Immature natural killer cell (primary cell): ENCODE measurements around the gene EPHB3. TPM values are rescaled to one million over a fixed set of nuclear protein-coding genes. Genes with fewer than 3 reads are reported as not detected.

Experiments
- DNase-seq, 3 donors: peaks; one replicate each; pipeline ENCODE4 v3.0.0; 2022; ENCODE audit warnings: mixed read lengths in 1 of 3
- H3K27ac Mint-ChIP-seq, 6 donors: one replicate each; pipeline ENCODE4 v1.8.0; 2020; ENCODE audit warnings: mixed read lengths in 6 of 6, mild to moderate bottlenecking in 5 of 6, inconsistent platforms in 4 of 6, moderate library complexity in 3 of 6
- H3K27me3 Mint-ChIP-seq, 3 donors: one replicate each; pipeline ENCODE4 v1.8.0; 2020 to 2021; ENCODE audit warnings: low read depth in 3 of 3, mild to moderate bottlenecking in 3 of 3, mixed read lengths in 3 of 3, moderate library complexity in 3 of 3, inconsistent platforms in 1 of 3
- H3K36me3 Mint-ChIP-seq, 3 donors: one replicate each; pipeline ENCODE4 v1.8.0; 2020; ENCODE audit warnings: mixed read lengths in 3 of 3, inconsistent platforms in 2 of 3, mild to moderate bottlenecking in 2 of 3
- H3K4me1 Mint-ChIP-seq, 2 donors: one replicate each; pipeline ENCODE4 v1.8.0; 2020; ENCODE audit warnings: inconsistent platforms in 2 of 2, mild to moderate bottlenecking in 2 of 2, mixed read lengths in 2 of 2, moderate library complexity in 1 of 2
- H3K4me3 Mint-ChIP-seq, 5 donors: one replicate each; pipeline ENCODE4 v1.8.0; 2020; ENCODE audit warnings: mild to moderate bottlenecking in 5 of 5, mixed read lengths in 5 of 5, inconsistent platforms in 3 of 5, moderate library complexity in 3 of 5
- H3K9me3 Mint-ChIP-seq, 6 donors: one replicate each; pipeline ENCODE4 v1.8.0; 2020; ENCODE audit warnings: mild to moderate bottlenecking in 6 of 6, mixed read lengths in 6 of 6, inconsistent platforms in 4 of 6, moderate library complexity in 3 of 6
- polyA plus RNA-seq, 3 donors: library from polyadenylated mRNA; unstranded; fragments of 300-500 nt; fragmentation: Illumina TruSeq; gene quantifications; one replicate each; pipeline ENCODE4 v1.2.3, GENCODE V29; 2021

EPHB3 gene
- polyA plus RNA-seq, 3 donors from 2014 or later, result 3.0 TPM; not detected in 2

DNA sequence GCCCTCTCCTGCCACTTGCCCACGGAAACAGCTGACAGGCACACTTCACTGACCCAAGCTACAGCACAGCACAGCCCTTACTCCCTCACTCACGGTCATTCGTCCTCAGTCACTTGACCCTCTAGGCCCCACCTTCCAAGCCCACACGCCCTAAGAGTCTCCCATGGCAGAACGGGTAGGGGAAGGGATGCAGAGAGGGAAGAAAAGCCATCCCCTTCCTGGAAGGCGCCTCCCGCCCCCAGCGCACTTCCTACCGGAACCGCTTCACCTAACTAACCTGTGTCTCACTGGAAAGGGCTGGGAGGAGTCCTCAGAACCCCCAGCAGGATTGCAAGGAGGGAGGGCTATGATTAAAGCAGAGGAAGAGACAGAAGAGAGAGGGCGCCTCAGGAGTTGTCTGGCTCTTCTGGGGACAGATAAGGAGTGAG is 22.9 kb downstream of the EPHB3 start:
- peaks cover 4 to 6% of the 10 kb centered on the region in 2 donors for H3K4me1 Mint-ChIP-seq
- H3K36me3 Mint-ChIP-seq, result no peaks in the 10 kb centered on the region
- no peak for DNase-seq
- peak overlapping the region in 2 of 5 donors; percentile 1 to 21 for H3K4me3 Mint-ChIP-seq
- H3K9me3 Mint-ChIP-seq, result no peaks in the 10 kb centered on the region
- H3K27ac Mint-ChIP-seq, result no peak overlapping the region
- peaks cover 6 to 12% (median 8%) of the 10 kb centered on the region in 3 donors for H3K27me3 Mint-ChIP-seq

DNA sequence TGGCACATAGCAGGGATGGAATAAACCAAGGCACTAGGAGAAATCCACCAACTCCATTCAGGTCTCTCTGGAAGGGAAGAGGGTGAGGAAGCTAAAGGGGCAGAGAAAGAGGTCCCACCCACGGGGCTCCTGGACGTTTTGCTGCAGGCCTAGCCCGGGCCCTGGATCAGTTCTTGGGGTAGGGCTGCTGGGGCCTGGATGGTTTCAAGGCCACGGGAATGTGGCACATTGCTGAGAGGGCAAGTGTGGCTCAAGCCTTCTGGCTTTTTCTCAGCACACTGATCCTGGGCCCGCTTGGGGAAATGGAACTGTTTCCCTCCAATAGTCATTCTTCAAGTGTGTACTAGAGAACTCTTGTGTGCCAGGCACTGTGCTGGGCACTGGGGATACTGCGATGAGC is 24.0 kb downstream of the EPHB3 start:
- Mint-ChIP-seq H3K4me1 (peaks cover 4 to 6% of the 10 kb centered on the region in 2 donors), H3K36me3 (no peaks in the 10 kb centered on the region), H3K9me3 (no peaks in the 10 kb centered on the region), H3K27ac (no peak overlapping the region), H3K4me3 (no peak overlapping the region), H3K27me3 (peaks cover 5 to 12% (median 6%) of the 10 kb centered on the region in 3 donors)
- no peak for DNase-seq

DNA sequence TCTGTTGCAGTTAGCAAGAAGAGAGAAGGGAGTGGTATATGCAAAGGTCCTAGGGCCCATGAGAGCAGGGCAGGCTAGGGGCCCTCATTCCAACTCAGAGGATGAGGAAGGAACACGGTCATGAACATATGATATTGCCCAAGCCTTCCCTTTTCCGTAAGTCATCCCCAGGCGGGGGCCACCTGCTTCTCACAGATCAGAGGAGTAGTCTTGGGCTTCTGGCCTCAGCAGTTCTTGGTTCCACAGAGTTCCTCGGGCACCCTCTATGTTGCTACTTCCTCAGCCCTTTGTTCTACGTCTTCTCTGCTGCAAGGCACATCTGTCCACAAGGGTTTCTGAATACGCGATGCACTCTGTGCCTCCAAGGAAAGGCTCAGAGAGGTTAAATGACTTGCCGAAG is 25.3 kb downstream of the EPHB3 start:
- Mint-ChIP-seq H3K27me3 (peaks cover 4 to 12% (median 6%) of the 10 kb centered on the region in 3 donors), H3K27ac (no peak overlapping the region), H3K4me3 (no peak overlapping the region), H3K9me3 (no peaks in the 10 kb centered on the region), H3K36me3 (no peaks in the 10 kb centered on the region), H3K4me1 (peaks cover 4 to 6% of the 10 kb centered on the region in 2 donors)
- no peak for DNase-seq

DNA sequence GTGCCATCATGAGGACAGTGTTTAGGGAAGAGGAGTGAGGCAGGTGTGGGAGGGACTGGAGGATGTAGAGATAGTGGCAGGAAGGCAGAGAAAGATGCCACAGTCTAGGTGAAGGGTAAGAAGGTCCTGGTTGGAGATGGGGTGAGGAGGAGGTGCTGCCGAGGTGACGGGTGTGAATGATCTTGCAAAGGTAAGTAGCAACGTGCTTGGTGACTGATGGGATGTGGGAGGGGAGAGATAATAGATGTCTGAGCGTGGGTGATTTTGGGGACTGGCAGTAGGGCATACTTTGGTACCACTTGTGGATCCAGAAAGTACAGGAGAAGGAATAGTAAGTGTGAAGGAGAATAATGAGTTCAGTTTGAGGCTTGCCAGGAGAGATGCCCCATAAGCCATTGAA is 27.2 kb downstream of the EPHB3 start:
- Mint-ChIP-seq H3K4me3 (no peak overlapping the region), H3K36me3 (no peaks in the 10 kb centered on the region), H3K27me3 (peaks cover 0 to 6% (median 6%) of the 10 kb centered on the region in 3 donors), H3K27ac (no peak overlapping the region), H3K4me1 (no peaks in the 10 kb centered on the region), H3K9me3 (no peaks in the 10 kb centered on the region)
- no peak for DNase-seq

DNA sequence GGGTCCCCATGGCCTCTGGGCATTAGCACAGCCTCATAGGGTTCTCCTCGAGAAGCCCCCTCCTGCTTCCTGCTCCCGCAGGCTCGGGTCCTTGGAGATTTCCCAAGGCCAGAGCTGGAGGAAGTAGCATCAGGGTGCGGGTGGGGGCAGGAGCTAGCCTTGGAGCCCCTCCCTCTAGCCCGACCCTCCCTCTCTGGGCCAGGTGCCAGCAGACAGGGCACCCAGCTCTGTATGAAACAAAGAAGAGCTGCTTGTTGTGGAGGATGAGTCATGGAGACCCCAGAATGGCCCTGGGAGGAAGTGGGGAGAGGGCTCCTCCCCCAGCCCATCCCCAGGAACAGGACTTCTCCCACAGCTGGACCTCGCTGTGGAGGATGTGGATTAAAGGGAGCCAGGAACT is 29.2 kb downstream of the EPHB3 start:
- no peaks in the 10 kb centered on the region for H3K36me3 Mint-ChIP-seq
- no peak overlapping the region for H3K4me3 Mint-ChIP-seq
- no peak overlapping the region for H3K27ac Mint-ChIP-seq
- H3K27me3 Mint-ChIP-seq, result peaks cover 0 to 6% (median 6%) of the 10 kb centered on the region in 3 donors
- no peaks in the 10 kb centered on the region for H3K4me1 Mint-ChIP-seq
- no peak for DNase-seq
- H3K9me3 Mint-ChIP-seq, result no peaks in the 10 kb centered on the region

DNA sequence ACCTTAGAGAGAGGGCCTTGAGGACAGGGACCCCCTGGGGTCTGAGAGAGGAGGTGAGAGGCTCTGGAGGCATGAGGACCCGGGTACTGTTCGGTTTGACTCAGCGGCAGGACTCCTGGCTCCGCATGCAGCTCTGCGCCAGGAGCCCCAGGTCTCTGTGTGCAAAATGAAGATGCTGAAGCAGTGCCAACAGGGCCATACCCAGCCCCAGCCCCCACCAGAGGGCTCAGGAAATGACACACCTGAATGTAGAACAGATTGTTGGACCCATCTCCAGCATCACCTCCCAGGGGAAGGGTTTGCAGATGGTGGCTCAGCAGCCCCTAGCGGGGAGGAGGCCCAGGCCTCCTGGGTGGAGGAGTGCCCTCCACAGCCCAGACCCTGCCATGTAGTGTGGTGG is 30.2 kb downstream of the EPHB3 start:
- H3K4me3 Mint-ChIP-seq, result no peak overlapping the region
- peaks cover 0 to 4% (median 2%) of the 10 kb centered on the region in 3 donors for H3K27me3 Mint-ChIP-seq
- H3K36me3 Mint-ChIP-seq, result no peaks in the 10 kb centered on the region
- H3K27ac Mint-ChIP-seq, result no peak overlapping the region
- H3K9me3 Mint-ChIP-seq, result no peaks in the 10 kb centered on the region
- no peak for DNase-seq
- no peaks in the 10 kb centered on the region for H3K4me1 Mint-ChIP-seq

DNA sequence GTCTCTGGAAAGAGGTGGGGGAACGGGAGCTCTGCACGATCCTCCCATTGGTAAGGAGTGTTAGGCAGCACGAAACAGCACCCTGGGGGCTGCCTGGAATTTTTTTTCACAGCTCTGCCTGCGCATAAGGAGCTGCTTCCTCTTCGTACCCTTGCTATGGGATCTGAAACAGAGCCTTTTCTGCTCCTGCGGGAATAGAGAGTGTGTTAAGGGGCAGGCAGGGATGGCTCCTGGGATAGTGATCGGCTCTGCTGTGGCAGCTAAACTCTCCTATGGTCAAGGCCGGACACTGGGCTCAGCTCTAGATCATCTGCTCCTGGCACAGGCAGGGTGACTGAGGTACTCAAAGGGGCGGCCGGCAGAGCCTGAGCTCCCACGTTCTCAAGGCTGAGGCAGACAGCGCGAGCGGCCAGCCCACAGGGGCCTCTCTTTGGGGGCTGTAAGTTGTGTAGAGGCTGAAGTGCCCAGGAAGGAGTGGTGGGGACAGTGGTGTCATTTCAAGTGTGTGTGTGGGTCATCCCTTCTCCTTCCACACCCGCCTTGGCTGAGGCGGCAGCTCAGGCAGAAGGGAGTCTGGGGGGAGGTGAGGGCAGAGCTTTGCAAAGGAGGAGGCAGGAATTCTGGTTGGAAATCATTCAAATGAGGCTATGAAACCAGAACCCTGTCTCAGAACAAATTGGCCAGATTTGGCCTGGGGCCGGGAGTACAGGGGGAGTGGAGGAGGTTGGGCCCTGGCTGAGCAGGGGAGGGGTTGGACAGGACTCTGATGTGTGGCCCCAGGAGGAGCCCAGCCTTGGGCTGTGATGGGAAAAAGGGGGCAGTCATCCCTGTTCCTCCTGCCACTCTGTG is 31.0 kb downstream of the EPHB3 start:
- no peak for DNase-seq
- Mint-ChIP-seq H3K27me3 (peaks cover 0 to 4% (median 2%) of the 10 kb centered on the region in 3 donors), H3K36me3 (no peaks in the 10 kb centered on the region), H3K27ac (no peak overlapping the region), H3K9me3 (no peaks in the 10 kb centered on the region), H3K4me3 (no peak overlapping the region), H3K4me1 (no peaks in the 10 kb centered on the region)

DNA sequence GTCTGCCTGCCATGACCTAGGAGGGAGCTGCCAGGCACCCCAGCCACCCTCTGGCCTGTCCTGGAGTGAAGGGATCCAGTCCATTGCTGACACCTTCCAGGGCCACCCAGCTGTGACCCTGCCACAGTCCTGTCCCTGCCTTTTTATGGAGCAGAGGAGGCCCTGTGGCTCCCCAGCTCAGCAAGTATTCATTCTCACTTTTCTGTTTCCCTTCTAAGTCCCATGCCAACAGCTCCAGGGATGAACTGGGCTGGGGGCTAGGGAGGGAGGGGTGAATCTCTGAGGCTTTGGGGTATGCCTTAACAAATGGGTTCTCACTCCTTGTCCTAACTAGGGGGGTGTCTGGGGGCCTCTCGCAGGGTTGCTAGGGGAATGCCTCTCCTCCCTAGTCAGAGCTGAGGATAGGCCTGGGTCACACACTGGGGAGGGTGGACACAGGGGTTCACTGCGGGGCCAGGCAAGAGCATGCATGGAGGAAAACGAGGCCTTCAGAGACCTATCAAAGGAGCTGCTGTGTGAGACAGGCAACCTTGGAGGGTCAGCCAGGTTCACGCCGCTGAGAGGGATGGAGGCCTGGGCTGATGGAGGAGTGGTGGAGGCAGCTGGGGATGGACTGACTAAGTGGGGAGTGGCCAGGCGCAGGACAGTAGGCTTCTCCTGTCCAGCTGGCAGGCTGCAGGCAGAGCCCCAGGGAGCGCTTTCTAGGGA is 31.8 kb downstream of the EPHB3 start:
- Mint-ChIP-seq H3K36me3 (no peaks in the 10 kb centered on the region), H3K4me3 (no peak overlapping the region), H3K27me3 (peaks cover under 1 to 4% (median 2%) of the 10 kb centered on the region in 3 donors), H3K9me3 (no peaks in the 10 kb centered on the region), H3K27ac (no peak overlapping the region), H3K4me1 (no peaks in the 10 kb centered on the region)
- DNase-seq, result no peak

DNA sequence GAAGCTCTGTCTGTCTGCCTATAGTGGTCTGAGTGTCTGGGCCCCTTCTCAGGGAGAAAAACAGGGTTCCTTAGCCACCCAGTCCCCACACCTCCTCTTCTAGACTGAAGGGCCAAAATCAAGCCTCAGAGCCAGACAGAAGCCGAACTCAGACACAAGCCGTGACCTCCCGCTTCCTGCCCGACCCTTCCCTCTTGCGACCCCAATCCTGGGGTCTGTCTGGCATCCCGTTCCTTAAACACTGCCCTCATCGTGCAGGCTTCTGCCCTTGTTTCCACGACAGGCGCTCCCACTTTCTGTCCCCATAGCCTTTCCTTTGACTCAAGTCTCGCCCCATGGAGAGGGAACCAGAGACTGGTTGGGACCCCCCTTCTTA is 32.3 kb downstream of the EPHB3 start:
- no peaks in the 10 kb centered on the region for H3K4me1 Mint-ChIP-seq
- H3K4me3 Mint-ChIP-seq, result no peak overlapping the region
- H3K27ac Mint-ChIP-seq, result no peak overlapping the region
- DNase-seq, result no peak
- no peaks in the 10 kb centered on the region for H3K36me3 Mint-ChIP-seq
- H3K9me3 Mint-ChIP-seq, result no peaks in the 10 kb centered on the region
- H3K27me3 Mint-ChIP-seq, result peaks cover 2 to 5% (median 4%) of the 10 kb centered on the region in 3 donors

DNA sequence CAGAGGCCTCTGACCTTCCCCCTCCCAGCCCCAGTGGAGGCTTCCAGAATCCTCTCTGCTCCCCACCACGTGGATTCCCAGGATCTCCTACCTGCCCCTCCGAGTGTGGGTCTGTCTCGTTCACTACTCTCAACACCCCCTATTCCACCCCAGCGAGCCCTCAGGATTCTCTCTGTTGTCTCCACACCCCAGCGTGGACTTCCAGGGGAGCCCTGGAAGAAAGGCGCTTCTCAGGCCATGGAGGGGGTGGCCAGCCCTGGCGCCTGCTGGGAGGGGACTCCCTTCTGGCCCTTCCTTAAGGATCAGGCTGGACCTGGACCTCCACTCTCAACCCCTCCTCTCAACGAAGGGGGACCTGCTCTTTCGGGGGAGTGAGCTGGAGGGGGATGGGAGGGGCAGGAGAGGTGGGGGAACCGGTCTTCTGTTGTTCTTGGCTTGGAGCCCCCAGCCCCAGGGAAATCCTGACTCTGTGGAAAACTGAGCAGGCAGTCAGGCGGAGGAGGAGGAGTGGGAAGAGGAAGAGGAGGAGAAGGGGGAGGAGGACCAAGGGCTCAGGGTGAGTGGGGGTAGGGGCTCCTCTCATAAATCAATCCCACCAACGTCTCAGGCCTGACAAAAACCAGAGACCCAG is 32.9 kb downstream of the EPHB3 start:
- no peaks in the 10 kb centered on the region for H3K4me1 Mint-ChIP-seq
- H3K27me3 Mint-ChIP-seq, result peaks cover 4 to 5% (median 4%) of the 10 kb centered on the region in 3 donors
- H3K36me3 Mint-ChIP-seq, result no peaks in the 10 kb centered on the region
- no peak overlapping the region for H3K4me3 Mint-ChIP-seq
- no peaks in the 10 kb centered on the region for H3K9me3 Mint-ChIP-seq
- peak overlapping the region in 1 of 6 donors; percentile 47 for H3K27ac Mint-ChIP-seq
- no peak for DNase-seq

DNA sequence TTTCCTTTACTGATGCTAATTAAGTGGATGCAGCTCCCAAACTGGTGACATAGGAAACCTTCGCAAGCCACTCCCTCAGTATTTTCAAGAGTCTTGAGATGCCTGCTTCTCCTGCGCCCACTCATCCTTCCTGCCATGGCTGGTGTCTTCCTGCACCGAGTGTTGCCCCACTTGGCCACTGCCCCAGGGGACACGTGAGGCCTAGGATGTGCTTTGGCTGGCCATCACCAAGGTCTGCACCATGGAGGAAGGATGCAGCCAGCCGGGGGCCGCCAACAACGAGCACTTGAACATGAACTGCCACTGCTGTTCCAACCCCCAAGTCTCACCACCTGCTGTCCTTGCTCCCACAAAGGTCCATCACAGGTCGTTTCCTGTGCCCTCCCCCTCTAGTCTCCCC is 34.1 kb downstream of the EPHB3 start:
- DNase-seq, result no peak
- Mint-ChIP-seq H3K27me3 (peaks cover 4 to 9% (median 6%) of the 10 kb centered on the region in 3 donors), H3K4me1 (no peaks in the 10 kb centered on the region), H3K9me3 (no peaks in the 10 kb centered on the region), H3K4me3 (no peak overlapping the region), H3K36me3 (no peaks in the 10 kb centered on the region), H3K27ac (no peak overlapping the region)

DNA sequence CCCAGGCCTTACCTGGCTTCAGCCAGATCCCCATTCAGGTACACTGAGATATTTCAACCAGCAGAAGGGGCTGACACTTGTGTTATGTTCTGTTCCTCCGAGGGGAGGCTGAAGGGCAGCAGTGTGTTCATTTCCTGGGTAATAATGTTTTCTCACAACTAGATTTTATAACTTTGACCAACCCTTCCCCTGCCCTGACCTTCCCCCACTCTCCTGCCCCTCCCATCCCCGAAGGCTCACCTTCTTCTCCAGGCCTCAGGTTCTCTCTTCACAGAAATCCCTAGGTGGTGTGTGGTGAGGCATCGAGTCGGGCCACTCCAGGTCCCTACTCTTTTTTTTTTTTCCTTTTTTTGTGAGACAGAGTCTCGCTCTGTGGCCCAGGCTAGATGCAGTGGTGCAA is 34.6 kb downstream of the EPHB3 start:
- Mint-ChIP-seq H3K27me3 (peaks cover 4 to 10% (median 6%) of the 10 kb centered on the region in 3 donors), H3K4me1 (no peaks in the 10 kb centered on the region), H3K9me3 (no peaks in the 10 kb centered on the region), H3K4me3 (no peak overlapping the region), H3K27ac (no peak overlapping the region), H3K36me3 (no peaks in the 10 kb centered on the region)
- no peak for DNase-seq

DNA sequence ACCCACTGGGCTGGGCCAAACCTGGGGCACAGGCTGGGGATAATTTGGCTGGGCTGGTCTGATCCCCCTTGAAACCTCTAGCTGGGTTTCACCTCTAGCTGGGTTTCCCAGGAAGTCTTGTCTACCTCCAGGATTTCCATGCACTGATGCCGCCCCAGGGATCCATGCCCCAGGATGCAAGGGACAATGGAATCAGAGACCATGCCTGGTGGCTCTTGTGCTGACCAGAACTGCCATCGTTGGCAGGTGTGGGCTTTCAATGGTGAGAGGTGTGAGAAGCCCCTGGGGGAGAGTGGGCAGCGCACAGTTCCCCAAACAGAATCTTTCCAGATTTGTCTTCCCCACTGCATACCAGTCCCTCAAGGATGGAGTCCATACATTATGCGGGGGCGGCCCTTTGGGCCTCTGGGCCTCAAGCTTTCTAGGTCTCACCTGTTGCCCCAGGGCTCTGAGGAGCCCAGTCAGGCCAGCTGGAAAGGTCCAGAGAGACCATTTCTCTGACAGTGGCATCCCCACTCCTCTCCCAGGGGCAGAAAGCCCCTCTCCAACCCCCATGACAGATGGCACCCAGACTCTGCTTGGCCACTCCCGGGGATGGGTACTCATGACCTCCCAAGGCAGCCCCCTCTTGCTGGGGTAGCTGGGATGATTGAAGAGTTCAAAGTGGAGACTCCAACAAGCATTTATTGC is 35.4 kb downstream of the EPHB3 start:
- no peak overlapping the region for H3K27ac Mint-ChIP-seq
- H3K27me3 Mint-ChIP-seq, result peaks cover 4 to 11% (median 6%) of the 10 kb centered on the region in 3 donors
- no peaks in the 10 kb centered on the region for H3K36me3 Mint-ChIP-seq
- no peak overlapping the region for H3K4me3 Mint-ChIP-seq
- no peaks in the 10 kb centered on the region for H3K9me3 Mint-ChIP-seq
- no peak for DNase-seq
- peaks cover under 1% of the 10 kb centered on the region in 2 donors for H3K4me1 Mint-ChIP-seq
